ENCODE measurements around the gene SPTSSB. TPM values are rescaled to one million over a fixed set of nuclear protein-coding genes. Genes with fewer than 3 reads are reported as not detected.

SPTSSB gene
- total and polyA plus RNA-seq, 2 experiments from 2014 or later = 23.5 to 33.5 TPM

DNA sequence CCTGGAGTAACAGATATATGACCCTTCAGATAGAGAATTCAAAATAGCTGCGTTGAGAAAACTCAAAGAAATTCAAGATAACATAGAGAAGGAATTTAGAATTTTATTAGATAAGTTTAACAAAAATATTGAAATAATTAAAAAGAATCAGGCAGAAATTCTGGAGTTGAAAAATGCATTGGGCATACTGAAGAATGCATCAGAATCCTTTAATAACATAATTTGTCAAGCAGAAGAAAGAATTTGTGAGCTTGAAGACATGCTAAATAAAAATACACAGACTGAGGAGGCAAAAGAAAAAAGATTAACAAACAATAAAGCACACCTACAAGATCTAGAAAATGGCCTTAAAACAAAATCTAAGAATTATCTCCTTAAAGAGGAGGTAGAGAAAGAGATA is 50.5 kb downstream of the SPTSSB start (continued):
- TF ChIP-seq, protein P1, sequence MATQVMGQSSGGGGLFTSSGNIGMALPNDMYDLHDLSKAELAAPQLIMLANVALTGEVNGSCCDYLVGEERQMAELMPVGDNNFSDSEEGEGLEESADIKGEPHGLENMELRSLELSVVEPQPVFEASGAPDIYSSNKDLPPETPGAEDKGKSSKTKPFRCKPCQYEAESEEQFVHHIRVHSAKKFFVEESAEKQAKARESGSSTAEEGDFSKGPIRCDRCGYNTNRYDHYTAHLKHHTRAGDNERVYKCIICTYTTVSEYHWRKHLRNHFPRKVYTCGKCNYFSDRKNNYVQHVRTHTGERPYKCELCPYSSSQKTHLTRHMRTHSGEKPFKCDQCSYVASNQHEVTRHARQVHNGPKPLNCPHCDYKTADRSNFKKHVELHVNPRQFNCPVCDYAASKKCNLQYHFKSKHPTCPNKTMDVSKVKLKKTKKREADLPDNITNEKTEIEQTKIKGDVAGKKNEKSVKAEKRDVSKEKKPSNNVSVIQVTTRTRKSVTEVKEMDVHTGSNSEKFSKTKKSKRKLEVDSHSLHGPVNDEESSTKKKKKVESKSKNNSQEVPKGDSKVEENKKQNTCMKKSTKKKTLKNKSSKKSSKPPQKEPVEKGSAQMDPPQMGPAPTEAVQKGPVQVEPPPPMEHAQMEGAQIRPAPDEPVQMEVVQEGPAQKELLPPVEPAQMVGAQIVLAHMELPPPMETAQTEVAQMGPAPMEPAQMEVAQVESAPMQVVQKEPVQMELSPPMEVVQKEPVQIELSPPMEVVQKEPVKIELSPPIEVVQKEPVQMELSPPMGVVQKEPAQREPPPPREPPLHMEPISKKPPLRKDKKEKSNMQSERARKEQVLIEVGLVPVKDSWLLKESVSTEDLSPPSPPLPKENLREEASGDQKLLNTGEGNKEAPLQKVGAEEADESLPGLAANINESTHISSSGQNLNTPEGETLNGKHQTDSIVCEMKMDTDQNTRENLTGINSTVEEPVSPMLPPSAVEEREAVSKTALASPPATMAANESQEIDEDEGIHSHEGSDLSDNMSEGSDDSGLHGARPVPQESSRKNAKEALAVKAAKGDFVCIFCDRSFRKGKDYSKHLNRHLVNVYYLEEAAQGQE (IDR thresholded peaks at IDR 0.05; ENCODE audit: unreplicated experiment) = no peak
- no peak for TF ChIP-seq CREB1 (CRISPR knock-in tag; IDR thresholded peaks at IDR 0.05; ENCODE audit: low read depth)
- TF ChIP-seq, protein P2, sequence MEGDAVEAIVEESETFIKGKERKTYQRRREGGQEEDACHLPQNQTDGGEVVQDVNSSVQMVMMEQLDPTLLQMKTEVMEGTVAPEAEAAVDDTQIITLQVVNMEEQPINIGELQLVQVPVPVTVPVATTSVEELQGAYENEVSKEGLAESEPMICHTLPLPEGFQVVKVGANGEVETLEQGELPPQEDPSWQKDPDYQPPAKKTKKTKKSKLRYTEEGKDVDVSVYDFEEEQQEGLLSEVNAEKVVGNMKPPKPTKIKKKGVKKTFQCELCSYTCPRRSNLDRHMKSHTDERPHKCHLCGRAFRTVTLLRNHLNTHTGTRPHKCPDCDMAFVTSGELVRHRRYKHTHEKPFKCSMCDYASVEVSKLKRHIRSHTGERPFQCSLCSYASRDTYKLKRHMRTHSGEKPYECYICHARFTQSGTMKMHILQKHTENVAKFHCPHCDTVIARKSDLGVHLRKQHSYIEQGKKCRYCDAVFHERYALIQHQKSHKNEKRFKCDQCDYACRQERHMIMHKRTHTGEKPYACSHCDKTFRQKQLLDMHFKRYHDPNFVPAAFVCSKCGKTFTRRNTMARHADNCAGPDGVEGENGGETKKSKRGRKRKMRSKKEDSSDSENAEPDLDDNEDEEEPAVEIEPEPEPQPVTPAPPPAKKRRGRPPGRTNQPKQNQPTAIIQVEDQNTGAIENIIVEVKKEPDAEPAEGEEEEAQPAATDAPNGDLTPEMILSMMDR (conservative IDR thresholded peaks at IDR 0.05; ENCODE audit: low read depth in 2 of 2) = no peak
- TF ChIP-seq ZNF114 (CRISPR knock-in tag; IDR thresholded peaks at IDR 0.05) = no peak
- no peak for TF ChIP-seq ZNF331 (CRISPR knock-in tag; IDR thresholded peaks at IDR 0.05; ENCODE audit: low read depth)
- TF ChIP-seq, protein P3, sequence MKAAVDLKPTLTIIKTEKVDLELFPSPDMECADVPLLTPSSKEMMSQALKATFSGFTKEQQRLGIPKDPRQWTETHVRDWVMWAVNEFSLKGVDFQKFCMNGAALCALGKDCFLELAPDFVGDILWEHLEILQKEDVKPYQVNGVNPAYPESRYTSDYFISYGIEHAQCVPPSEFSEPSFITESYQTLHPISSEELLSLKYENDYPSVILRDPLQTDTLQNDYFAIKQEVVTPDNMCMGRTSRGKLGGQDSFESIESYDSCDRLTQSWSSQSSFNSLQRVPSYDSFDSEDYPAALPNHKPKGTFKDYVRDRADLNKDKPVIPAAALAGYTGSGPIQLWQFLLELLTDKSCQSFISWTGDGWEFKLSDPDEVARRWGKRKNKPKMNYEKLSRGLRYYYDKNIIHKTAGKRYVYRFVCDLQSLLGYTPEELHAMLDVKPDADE (IDR thresholded peaks at IDR 0.05) = no peak
- no peak for TF ChIP-seq EZH2phosphoT487 (IDR thresholded peaks at IDR 0.05; ENCODE audit: unreplicated experiment)
- no peak for TF ChIP-seq JUNB (IDR thresholded peaks at IDR 0.05; ENCODE audit: unreplicated experiment)
- no peak for TF ChIP-seq STAT1 (IDR thresholded peaks at IDR 0.05; ENCODE audit: unreplicated experiment)
- no peak for TF ChIP-seq NANOG (IDR thresholded peaks at IDR 0.05; ENCODE audit: borderline replicate concordance)
- no peak for TF ChIP-seq EZH2 (IDR thresholded peaks at IDR 0.05; ENCODE audit: low read depth, unreplicated experiment)

DNA sequence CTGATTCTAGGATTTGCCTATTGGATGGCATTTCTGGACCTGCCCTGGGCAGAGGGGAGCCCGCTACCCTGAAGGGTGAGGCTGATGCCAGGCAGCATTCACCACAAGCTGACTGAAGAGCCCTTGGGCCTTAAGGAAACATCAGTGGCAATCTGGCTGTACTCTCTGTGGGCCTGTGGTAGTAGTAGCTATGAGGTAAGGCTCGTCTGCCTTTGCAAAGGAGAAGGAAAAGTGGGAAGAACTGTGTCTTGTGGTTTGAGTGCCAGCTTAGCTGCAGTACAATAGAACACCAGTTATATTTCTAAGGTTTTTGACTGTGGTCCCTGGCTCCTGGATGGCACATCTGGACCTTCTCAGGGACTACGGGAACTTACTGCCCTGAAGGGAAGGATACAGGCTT is 51.5 kb downstream of the SPTSSB start:
- no peaks in the 10 kb centered on the region for H3F3A ChIP-seq (replicated peaks; ENCODE audit: low read depth)
- Mint-ChIP-seq H3K27ac (no peak overlapping the region), H3K9me3 (no peaks in the 10 kb centered on the region; the same call in 2 of the 3 replicates), H3K4me1 (no peaks in the 10 kb centered on the region), H3K4me3 (no peak overlapping the region), H3K36me3 (ENCODE audit: low read depth) (no peaks in the 10 kb centered on the region), H3K27me3 (ENCODE audit: insufficient read depth, low read depth, poor library complexity) (no peaks in the 10 kb centered on the region)
- no peaks in the 10 kb centered on the region for H4K20me1 ChIP-seq (replicated peaks; ENCODE audit: insufficient read depth)
- no peak overlapping the region for H2AFZ ChIP-seq
- ATAC-seq (no peak), DNase-seq (ENCODE audit: low spot score) (no peak)
- H3K36me3 ChIP-seq (ENCODE audit: insufficient read depth) = no peaks in the 10 kb centered on the region
- H3K9me2 ChIP-seq (ENCODE audit: insufficient read depth) = 0 out of 2 replicates have a peak, but pooled peaks cover 3% of the 10 kb centered on the region
- H3K4me1 ChIP-seq (ENCODE audit: insufficient read depth) = no peaks in the 10 kb centered on the region
- no peak overlapping the region for H3K27ac ChIP-seq (ENCODE audit: low read depth)
- no peak overlapping the region for H3K4me2 ChIP-seq
- H3K79me2 ChIP-seq (replicated peaks; ENCODE audit: insufficient read depth) = no peaks in the 10 kb centered on the region
- H3K4me3 ChIP-seq = no peak overlapping the region
- no peaks in the 10 kb centered on the region for H3K27me3 ChIP-seq (ENCODE audit: insufficient read depth)
- TF ChIP-seq ZNF331 (CRISPR knock-in tag; IDR thresholded peaks at IDR 0.05; ENCODE audit: low read depth) = no peak
- TF ChIP-seq STAT1 (IDR thresholded peaks at IDR 0.05; ENCODE audit: unreplicated experiment) = no peak
- TF ChIP-seq, protein P4, sequence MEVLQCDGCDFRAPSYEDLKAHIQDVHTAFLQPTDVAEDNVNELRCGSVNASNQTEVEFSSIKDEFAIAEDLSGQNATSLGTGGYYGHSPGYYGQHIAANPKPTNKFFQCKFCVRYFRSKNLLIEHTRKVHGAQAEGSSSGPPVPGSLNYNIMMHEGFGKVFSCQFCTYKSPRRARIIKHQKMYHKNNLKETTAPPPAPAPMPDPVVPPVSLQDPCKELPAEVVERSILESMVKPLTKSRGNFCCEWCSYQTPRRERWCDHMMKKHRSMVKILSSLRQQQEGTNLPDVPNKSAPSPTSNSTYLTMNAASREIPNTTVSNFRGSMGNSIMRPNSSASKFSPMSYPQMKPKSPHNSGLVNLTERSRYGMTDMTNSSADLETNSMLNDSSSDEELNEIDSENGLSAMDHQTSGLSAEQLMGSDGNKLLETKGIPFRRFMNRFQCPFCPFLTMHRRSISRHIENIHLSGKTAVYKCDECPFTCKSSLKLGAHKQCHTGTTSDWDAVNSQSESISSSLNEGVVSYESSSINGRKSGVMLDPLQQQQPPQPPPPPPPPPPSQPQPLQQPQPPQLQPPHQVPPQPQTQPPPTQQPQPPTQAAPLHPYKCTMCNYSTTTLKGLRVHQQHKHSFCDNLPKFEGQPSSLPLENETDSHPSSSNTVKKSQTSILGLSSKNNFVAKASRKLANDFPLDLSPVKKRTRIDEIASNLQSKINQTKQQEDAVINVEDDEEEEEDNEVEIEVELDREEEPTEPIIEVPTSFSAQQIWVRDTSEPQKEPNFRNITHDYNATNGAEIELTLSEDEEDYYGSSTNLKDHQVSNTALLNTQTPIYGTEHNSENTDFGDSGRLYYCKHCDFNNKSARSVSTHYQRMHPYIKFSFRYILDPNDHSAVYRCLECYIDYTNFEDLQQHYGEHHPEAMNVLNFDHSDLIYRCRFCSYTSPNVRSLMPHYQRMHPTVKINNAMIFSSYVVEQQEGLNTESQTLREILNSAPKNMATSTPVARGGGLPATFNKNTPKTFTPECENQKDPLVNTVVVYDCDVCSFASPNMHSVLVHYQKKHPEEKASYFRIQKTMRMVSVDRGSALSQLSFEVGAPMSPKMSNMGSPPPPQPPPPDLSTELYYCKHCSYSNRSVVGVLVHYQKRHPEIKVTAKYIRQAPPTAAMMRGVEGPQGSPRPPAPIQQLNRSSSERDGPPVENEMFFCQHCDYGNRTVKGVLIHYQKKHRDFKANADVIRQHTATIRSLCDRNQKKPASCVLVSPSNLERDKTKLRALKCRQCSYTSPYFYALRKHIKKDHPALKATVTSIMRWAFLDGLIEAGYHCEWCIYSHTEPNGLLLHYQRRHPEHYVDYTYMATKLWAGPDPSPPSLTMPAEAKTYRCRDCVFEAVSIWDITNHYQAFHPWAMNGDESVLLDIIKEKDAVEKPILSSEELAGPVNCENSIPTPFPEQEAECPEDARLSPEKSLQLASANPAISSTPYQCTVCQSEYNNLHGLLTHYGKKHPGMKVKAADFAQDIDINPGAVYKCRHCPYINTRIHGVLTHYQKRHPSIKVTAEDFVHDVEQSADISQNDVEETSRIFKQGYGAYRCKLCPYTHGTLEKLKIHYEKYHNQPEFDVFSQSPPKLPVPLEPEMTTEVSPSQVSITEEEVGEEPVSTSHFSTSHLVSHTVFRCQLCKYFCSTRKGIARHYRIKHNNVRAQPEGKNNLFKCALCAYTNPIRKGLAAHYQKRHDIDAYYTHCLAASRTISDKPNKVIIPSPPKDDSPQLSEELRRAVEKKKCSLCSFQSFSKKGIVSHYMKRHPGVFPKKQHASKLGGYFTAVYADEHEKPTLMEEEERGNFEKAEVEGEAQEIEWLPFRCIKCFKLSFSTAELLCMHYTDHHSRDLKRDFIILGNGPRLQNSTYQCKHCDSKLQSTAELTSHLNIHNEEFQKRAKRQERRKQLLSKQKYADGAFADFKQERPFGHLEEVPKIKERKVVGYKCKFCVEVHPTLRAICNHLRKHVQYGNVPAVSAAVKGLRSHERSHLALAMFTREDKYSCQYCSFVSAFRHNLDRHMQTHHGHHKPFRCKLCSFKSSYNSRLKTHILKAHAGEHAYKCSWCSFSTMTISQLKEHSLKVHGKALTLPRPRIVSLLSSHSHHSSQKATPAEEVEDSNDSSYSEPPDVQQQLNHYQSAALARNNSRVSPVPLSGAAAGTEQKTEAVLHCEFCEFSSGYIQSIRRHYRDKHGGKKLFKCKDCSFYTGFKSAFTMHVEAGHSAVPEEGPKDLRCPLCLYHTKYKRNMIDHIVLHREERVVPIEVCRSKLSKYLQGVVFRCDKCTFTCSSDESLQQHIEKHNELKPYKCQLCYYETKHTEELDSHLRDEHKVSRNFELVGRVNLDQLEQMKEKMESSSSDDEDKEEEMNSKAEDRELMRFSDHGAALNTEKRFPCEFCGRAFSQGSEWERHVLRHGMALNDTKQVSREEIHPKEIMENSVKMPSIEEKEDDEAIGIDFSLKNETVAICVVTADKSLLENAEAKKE (CRISPR knock-in tag; IDR thresholded peaks at IDR 0.05) = no peak
- no peak for TF ChIP-seq JUNB (IDR thresholded peaks at IDR 0.05; ENCODE audit: unreplicated experiment)
- no peak for TF ChIP-seq EZH2 (IDR thresholded peaks at IDR 0.05; ENCODE audit: low read depth, unreplicated experiment)
- TF ChIP-seq POLR2AphosphoS5 (IDR thresholded peaks at IDR 0.05; ENCODE audit: low read depth) = no peak
- no peak for TF ChIP-seq CREB1 (CRISPR knock-in tag; IDR thresholded peaks at IDR 0.05; ENCODE audit: low read depth)
- no peak for TF ChIP-seq EZH2phosphoT487 (IDR thresholded peaks at IDR 0.05; ENCODE audit: unreplicated experiment)
- no peak for TF ChIP-seq ZNF114 (CRISPR knock-in tag; IDR thresholded peaks at IDR 0.05)

Measured in GM23338 (cell line).